Neural cell (in vitro differentiated cells): ENCODE data around the gene PARL. TPM values are rescaled to one million over a fixed set of nuclear protein-coding genes. Genes with fewer than 3 reads are reported as not detected.

ENCODE experiments used
- H2AFZ ChIP-seq: fragments of 200-600, 300-800 bp; sonication (generic), shearing (Covaris generic); 2 replicates; pipeline ENCODE4 v1.6.0; 2014; ENCODE audit warnings: low read depth, mild to moderate bottlenecking, antibody characterized with exemption, low read length, moderate library complexity
- H3F3A ChIP-seq: fragments of 200-600 bp; shearing (Covaris generic); 2 replicates; pipeline ENCODE4 v1.6.1; 2016; ENCODE audit warnings: mild to moderate bottlenecking, moderate library complexity, mixed read lengths, antibody characterized with exemption, low read length; ENCODE audit not compliant: insufficient read depth, poor library complexity, severe bottlenecking
- H3K27ac ChIP-seq: fragments of 200-600, 300-800 bp; sonication (generic), shearing (Covaris generic); 2 replicates; pipeline ENCODE4 v1.5.1; 2014; ENCODE audit warnings: mild to moderate bottlenecking, low read length, moderate library complexity
- H3K27me3 ChIP-seq: fragments of 300-800, 200-600 bp; sonication (generic), shearing (Covaris generic); 2 replicates; pipeline ENCODE4 v1.6.0; 2014; ENCODE audit warnings: mild to moderate bottlenecking, low read depth, low read length, moderate library complexity; ENCODE audit not compliant: insufficient read depth
- H3K36me3 ChIP-seq: fragments of 300-800, 200-600 bp; sonication (generic), shearing (Covaris generic); 2 replicates; pipeline ENCODE4 v1.5.1; 2014; ENCODE audit warnings: mild to moderate bottlenecking, antibody characterized with exemption, low read length, moderate library complexity; ENCODE audit not compliant: insufficient read depth
- H3K4me2 ChIP-seq: fragments of 300-800, 200-600 bp; sonication (generic), shearing (Covaris generic); 2 replicates; pipeline ENCODE4 v1.6.0; 2014; ENCODE audit warnings: mild to moderate bottlenecking, low read length
- H3K4me3 ChIP-seq: fragments of 300-800, 200-600 bp; sonication (generic), shearing (Covaris generic); 2 replicates; pipeline ENCODE4 v1.5.1; 2014; ENCODE audit warnings: mild to moderate bottlenecking, low read length, moderate library complexity
- H3K79me2 ChIP-seq: fragments of 200-600 bp; shearing (Covaris generic); replicated peaks from 2 replicates; pipeline ENCODE4 v1.6.0; 2014; ENCODE audit warnings: mild to moderate bottlenecking, low read length, moderate library complexity; ENCODE audit not compliant: insufficient read depth
- H3K9ac ChIP-seq: fragments of 300-800, 200-600 bp; sonication (generic), shearing (Covaris generic); 2 replicates; pipeline ENCODE4 v1.6.1; 2016; ENCODE audit warnings: mild to moderate bottlenecking, low read length, mixed read lengths
- H3K9me2 ChIP-seq: fragments of 200-600 bp; shearing (Covaris generic); 2 replicates; pipeline ENCODE4 v1.6.1; 2016; ENCODE audit warnings: mild to moderate bottlenecking, low read length, mixed read lengths; ENCODE audit not compliant: insufficient read depth
- H3K9me3 ChIP-seq: fragments of 200-600, 300-800 bp; sonication (generic), shearing (Covaris generic); 2 replicates; pipeline ENCODE4 v1.6.1; 2016; ENCODE audit warnings: mild to moderate bottlenecking, mixed run types, low read length, moderate library complexity, mixed read lengths
- H4K20me1 ChIP-seq: fragments of 200-600 bp; shearing (Covaris generic); 2 replicates; pipeline ENCODE4 v1.6.1; 2016; ENCODE audit warnings: mild to moderate bottlenecking, mixed run types; ENCODE audit not compliant: insufficient read depth
- EP300 ChIP-seq: fragments of 450-650 bp; conservative IDR thresholded peaks from 2 replicates; pipeline ENCODE4 v1.6.1; 2014; ENCODE audit warnings: antibody characterized with exemption, mild to moderate bottlenecking, moderate library complexity; ENCODE audit not compliant: poor library complexity, severe bottlenecking
- EZH2 ChIP-seq: fragments of 200-600, 300-800 bp; shearing (Covaris generic), sonication (generic); IDR thresholded peaks from 2 replicates; pipeline ENCODE4 v1.6.1; 2014; ENCODE audit warnings: antibody characterized with exemption, low read length, borderline replicate concordance, mild to moderate bottlenecking; ENCODE audit not compliant: insufficient read depth, poor library complexity, severe bottlenecking
- MXI1 ChIP-seq: fragments of 450-650 bp; conservative IDR thresholded peaks from 2 replicates; pipeline ENCODE4 v1.6.1; 2014; ENCODE audit warnings: antibody characterized with exemption, mild to moderate bottlenecking; ENCODE audit not compliant: poor library complexity, severe bottlenecking
- POLR2AphosphoS5 ChIP-seq: IDR thresholded peaks from 2 replicates; pipeline ENCODE4 v1.6.1; 2012
- RAD21 ChIP-seq: fragments of 450-650 bp; conservative IDR thresholded peaks from 2 replicates; pipeline ENCODE4 v1.6.1; 2014; ENCODE audit warnings: antibody characterized with exemption, mild to moderate bottlenecking, moderate library complexity
- SMC3 ChIP-seq: fragments of 450-650 bp; conservative IDR thresholded peaks from 2 replicates; pipeline ENCODE4 v1.6.1; 2014; ENCODE audit warnings: antibody characterized with exemption, mild to moderate bottlenecking, moderate library complexity; ENCODE audit not compliant: poor library complexity
- TAF1 ChIP-seq: IDR thresholded peaks from 2 replicates; pipeline ENCODE4 v1.6.1; 2012; ENCODE audit warnings: low read depth
- polyA plus RNA-seq: library from polyadenylated mRNA; depleted of rRNA; stranded (reverse); fragments of >200 nt; gene quantifications from 2 replicates; pipeline ENCODE4 v1.2.3, GENCODE V29; 2014
- TF ChIP-seq, protein P1 (sequence below): fragments of 450-650 bp; IDR thresholded peaks from 2 replicates; pipeline ENCODE4 v1.5.1; 2014; ENCODE audit warnings: antibody characterized with exemption, mild to moderate bottlenecking, moderate library complexity; ENCODE audit not compliant: poor library complexity, severe bottlenecking
- TF ChIP-seq, protein P2 (sequence below): IDR thresholded peaks from 2 replicates; pipeline ENCODE4 v1.6.1; 2012; ENCODE audit warnings: borderline replicate concordance

Gene PARL
- polyA plus RNA-seq, 1 donor from 2014 or later = 59.2 TPM

DNA sequence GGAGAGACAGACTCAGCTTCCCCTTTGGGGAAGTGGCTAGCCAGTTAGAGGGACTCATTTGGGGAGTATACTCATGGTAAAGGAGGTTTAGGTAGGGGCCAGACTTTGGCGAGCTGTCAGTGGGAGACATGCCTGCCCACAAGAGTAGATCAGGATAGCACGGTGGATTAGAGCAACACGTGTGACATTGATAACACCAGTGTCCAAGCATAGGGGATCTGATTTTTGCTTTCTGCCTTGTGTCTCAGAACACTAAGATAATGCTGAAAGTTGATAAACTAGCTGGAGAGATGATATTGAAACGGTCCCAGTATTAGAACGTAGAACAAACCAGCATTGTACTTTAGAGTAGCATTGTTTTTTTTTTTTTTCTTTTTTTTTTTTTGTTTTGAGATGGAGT is 85.2 kb downstream of the PARL start:
- Histone ChIP-seq H3K4me3 (no peak overlapping the region), H4K20me1 (no peaks in the 10 kb centered on the region), H3K4me2 (no peak overlapping the region), H3F3A (no peaks in the 10 kb centered on the region), H3K9me3 (no peaks in the 10 kb centered on the region), H3K9ac (no peak overlapping the region), H3K79me2 (no peaks in the 10 kb centered on the region), H3K9me2 (no peaks in the 10 kb centered on the region), H3K36me3 (peaks cover 13% of the 10 kb centered on the region), H3K27ac (no peak overlapping the region), H2AFZ (no peak overlapping the region), H3K27me3 (no peaks in the 10 kb centered on the region)
- TF ChIP-seq, protein P1, sequence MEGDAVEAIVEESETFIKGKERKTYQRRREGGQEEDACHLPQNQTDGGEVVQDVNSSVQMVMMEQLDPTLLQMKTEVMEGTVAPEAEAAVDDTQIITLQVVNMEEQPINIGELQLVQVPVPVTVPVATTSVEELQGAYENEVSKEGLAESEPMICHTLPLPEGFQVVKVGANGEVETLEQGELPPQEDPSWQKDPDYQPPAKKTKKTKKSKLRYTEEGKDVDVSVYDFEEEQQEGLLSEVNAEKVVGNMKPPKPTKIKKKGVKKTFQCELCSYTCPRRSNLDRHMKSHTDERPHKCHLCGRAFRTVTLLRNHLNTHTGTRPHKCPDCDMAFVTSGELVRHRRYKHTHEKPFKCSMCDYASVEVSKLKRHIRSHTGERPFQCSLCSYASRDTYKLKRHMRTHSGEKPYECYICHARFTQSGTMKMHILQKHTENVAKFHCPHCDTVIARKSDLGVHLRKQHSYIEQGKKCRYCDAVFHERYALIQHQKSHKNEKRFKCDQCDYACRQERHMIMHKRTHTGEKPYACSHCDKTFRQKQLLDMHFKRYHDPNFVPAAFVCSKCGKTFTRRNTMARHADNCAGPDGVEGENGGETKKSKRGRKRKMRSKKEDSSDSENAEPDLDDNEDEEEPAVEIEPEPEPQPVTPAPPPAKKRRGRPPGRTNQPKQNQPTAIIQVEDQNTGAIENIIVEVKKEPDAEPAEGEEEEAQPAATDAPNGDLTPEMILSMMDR = no peak
- no peak for TF ChIP-seq EZH2
- no peak for TF ChIP-seq TAF1
- no peak for TF ChIP-seq POLR2AphosphoS5
- TF ChIP-seq, protein P2, sequence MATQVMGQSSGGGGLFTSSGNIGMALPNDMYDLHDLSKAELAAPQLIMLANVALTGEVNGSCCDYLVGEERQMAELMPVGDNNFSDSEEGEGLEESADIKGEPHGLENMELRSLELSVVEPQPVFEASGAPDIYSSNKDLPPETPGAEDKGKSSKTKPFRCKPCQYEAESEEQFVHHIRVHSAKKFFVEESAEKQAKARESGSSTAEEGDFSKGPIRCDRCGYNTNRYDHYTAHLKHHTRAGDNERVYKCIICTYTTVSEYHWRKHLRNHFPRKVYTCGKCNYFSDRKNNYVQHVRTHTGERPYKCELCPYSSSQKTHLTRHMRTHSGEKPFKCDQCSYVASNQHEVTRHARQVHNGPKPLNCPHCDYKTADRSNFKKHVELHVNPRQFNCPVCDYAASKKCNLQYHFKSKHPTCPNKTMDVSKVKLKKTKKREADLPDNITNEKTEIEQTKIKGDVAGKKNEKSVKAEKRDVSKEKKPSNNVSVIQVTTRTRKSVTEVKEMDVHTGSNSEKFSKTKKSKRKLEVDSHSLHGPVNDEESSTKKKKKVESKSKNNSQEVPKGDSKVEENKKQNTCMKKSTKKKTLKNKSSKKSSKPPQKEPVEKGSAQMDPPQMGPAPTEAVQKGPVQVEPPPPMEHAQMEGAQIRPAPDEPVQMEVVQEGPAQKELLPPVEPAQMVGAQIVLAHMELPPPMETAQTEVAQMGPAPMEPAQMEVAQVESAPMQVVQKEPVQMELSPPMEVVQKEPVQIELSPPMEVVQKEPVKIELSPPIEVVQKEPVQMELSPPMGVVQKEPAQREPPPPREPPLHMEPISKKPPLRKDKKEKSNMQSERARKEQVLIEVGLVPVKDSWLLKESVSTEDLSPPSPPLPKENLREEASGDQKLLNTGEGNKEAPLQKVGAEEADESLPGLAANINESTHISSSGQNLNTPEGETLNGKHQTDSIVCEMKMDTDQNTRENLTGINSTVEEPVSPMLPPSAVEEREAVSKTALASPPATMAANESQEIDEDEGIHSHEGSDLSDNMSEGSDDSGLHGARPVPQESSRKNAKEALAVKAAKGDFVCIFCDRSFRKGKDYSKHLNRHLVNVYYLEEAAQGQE = no peak
- no peak for TF ChIP-seq EP300
- TF ChIP-seq SMC3 = no peak
- no peak for TF ChIP-seq MXI1
- TF ChIP-seq RAD21 = no peak

DNA sequence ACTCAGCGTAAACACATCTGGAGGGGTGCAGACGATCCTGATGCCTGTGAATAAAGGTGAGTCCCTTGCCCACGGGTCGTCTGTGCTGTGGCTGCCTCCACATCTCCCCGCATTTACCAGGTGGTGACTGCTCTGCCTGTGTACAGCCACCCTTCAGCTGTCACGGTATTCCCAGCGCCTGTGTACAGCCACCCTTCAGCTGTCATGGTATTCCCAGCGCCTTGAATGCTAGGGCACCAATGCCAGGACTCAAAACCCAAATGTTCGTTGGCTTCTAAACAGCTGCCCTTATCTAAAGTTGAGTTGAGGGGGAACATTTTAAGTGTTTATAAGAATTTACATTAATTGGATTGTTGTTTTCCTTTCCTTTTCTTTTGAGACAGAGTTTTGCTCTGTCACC is 86.7 kb downstream of the PARL start:
- H3K9ac ChIP-seq = no peak overlapping the region
- TF ChIP-seq EZH2 = no peak
- TF ChIP-seq SMC3 = no peak
- no peak for TF ChIP-seq TAF1
- TF ChIP-seq, protein P1 = no peak
- no peak for TF ChIP-seq EP300
- no peak for TF ChIP-seq RAD21
- no peak for TF ChIP-seq POLR2AphosphoS5
- TF ChIP-seq MXI1 = no peak
- TF ChIP-seq, protein P2 = no peak
- H4K20me1 ChIP-seq = no peaks in the 10 kb centered on the region
- no peaks in the 10 kb centered on the region for H3K79me2 ChIP-seq
- no peaks in the 10 kb centered on the region for H3K9me2 ChIP-seq
- no peaks in the 10 kb centered on the region for H3K27me3 ChIP-seq
- no peaks in the 10 kb centered on the region for H3K9me3 ChIP-seq
- no peak overlapping the region for H3K4me2 ChIP-seq
- no peak overlapping the region for H3K27ac ChIP-seq
- no peak overlapping the region for H3K4me3 ChIP-seq
- H3K36me3 ChIP-seq = peaks cover 13% of the 10 kb centered on the region
- H2AFZ ChIP-seq = no peak overlapping the region
- H3F3A ChIP-seq = no peaks in the 10 kb centered on the region
